Endothelial cell of umbilical vein (primary cell): ENCODE data around the gene LHX4. TPM values are rescaled to one million over a fixed set of nuclear protein-coding genes. Genes with fewer than 3 reads are reported as not detected.

Source experiments
- polyA plus RNA-seq, 4 experiments: library from polyadenylated mRNA; depleted of rRNA in 3 of 4; stranded (reverse) in 3 of 4; unstranded in 1 of 4; fragments of >200 nt; gene quantifications; 2 replicates each; pipeline versions ENCODE4 v1.2.1 to v1.2.3, GENCODE V29; 2011 to 2012; ENCODE audit warnings: missing spikeins in 1 of 4
- total RNA-seq: library from RNA; stranded (reverse); gene quantifications from 2 replicates; pipeline ENCODE4 v1.2.3, GENCODE V29; 2021

Gene LHX4
- total and polyA plus RNA-seq, 2 donors (not counting 3 experiments of a cell fraction or from before 2014, with no cell fraction given), result not detected

Other genes starting within 250 kb of the LHX4 start
- gene QSOX1, start 75.4 kb upstream of the LHX4 start, total RNA-seq, result 256 and 257 TPM in 2 replicates
- 415 and 427 TPM in 2 replicates for gene QSOX1, start 75.4 kb upstream of the LHX4 start, polyA plus RNA-seq